Measurements from ENCODE around the gene STK32B.

DNA sequence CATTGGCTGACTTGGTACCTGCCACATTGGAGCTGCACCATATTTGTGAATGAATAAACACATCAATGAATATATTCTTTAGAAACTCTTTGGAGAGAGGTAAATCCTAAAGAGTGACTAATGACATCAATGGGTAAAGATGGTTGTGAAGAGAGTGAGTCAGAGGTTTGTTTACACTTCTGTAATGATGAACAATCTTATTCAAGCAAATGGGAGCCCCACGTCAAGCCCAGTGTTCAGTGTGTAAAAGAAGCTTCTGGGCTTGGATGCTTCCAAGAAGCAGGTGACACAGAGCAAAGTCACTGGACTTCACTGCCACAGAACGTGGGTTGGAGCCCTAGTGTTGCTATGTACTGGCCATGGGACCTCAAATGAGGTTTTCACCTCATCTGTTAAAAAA, 319.0 kb downstream of the STK32B start:
- TF ChIP-seq, protein P1, sequence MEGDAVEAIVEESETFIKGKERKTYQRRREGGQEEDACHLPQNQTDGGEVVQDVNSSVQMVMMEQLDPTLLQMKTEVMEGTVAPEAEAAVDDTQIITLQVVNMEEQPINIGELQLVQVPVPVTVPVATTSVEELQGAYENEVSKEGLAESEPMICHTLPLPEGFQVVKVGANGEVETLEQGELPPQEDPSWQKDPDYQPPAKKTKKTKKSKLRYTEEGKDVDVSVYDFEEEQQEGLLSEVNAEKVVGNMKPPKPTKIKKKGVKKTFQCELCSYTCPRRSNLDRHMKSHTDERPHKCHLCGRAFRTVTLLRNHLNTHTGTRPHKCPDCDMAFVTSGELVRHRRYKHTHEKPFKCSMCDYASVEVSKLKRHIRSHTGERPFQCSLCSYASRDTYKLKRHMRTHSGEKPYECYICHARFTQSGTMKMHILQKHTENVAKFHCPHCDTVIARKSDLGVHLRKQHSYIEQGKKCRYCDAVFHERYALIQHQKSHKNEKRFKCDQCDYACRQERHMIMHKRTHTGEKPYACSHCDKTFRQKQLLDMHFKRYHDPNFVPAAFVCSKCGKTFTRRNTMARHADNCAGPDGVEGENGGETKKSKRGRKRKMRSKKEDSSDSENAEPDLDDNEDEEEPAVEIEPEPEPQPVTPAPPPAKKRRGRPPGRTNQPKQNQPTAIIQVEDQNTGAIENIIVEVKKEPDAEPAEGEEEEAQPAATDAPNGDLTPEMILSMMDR (conservative IDR thresholded peaks at IDR 0.05; ENCODE audit: low read depth, low read length): no peak
- no peak for TF ChIP-seq EZH2 (IDR thresholded peaks at IDR 0.05; ENCODE audit: low read length, unreplicated experiment)
